Testis (tissue), 3 donors: Measurements from ENCODE around the gene SERTAD3. TPM values are rescaled to one million over a fixed set of nuclear protein-coding genes. Genes with fewer than 3 reads are reported as not detected.
"Not testable (repeated sequence)": the region's sequence is repeated elsewhere in the genome, so short reads cannot be mapped to it uniquely, and the experiment has no call there.

Experiments
- DNase-seq: peaks from one replicate; pipeline ENCODE4 v3.0.0-alpha.2; 2019
- H3K27ac ChIP-seq, 2 donors: fragments of 200-600 bp; sonication (generic); one replicate each; pipeline ENCODE4 v1.5.1; 2019
- H3K27me3 ChIP-seq: fragments of 200-600 bp; sonication (generic); one replicate; pipeline ENCODE4 v1.5.1; 2019
- H3K36me3 ChIP-seq: fragments of 200-600 bp; sonication (generic); one replicate; pipeline ENCODE4 v1.5.1; 2017; ENCODE audit warnings: low read depth; ENCODE audit errors: missing control alignments
- H3K4me1 ChIP-seq: fragments of 200-600 bp; sonication (generic); one replicate; pipeline ENCODE4 v1.5.1; 2019
- H3K4me3 ChIP-seq, 2 donors: fragments of 200-600 bp; sonication (generic); one replicate each; pipeline ENCODE4 v1.5.1; 2017 to 2019
- H3K9me3 ChIP-seq: fragments of 200-600 bp; sonication (generic); one replicate; pipeline ENCODE4 v1.5.1; 2017
- POLR2A ChIP-seq: fragments of 450-650 bp; IDR thresholded peaks from one replicate; pipeline ENCODE4 v1.6.1; 2017; ENCODE audit warnings: antibody characterized with exemption, mild to moderate bottlenecking, moderate library complexity
- WGBS, 2 donors: methylation state at CpG; one replicate each; pipeline ENCODE4 v1.1.5; 2018; 5-methylcytosine and 5-hydroxymethylcytosine counted together
- intact Hi-C: fragments of 100-400 bp; cut with DNase I; formaldehyde crosslinking; loops from one replicate; pipeline ENCODE4 v1.15.1; 2023; ENCODE audit warnings: low total_unique reads
- polyA plus RNA-seq: library from polyadenylated mRNA; stranded (reverse); fragments of 350-450 nt; fragmentation: Illumina TruSeq; extraction: RNeasy Lipid Tissue Mini Kit (QIAGEN cat#74804); gene quantifications from one replicate; pipeline ENCODE4 v1.2.3, GENCODE V29; 2014; ENCODE audit warnings: low read depth, low replicate concordance; ENCODE audit not compliant: insufficient read depth
- total RNA-seq, 2 donors: library from RNA; depleted of rRNA; stranded (reverse); fragments of >200 nt; gene quantifications; one replicate each; pipeline ENCODE4 v1.2.3, GENCODE V29; 2016
- TF ChIP-seq, protein P1 (sequence below), 3 experiments: fragments of 450-650 bp in 2 of 3; fragments of 200-600 bp in 1 of 3; sonication (generic) in 1 of 3; IDR thresholded peaks; one replicate each; pipeline ENCODE4 v1.5.1; 2016 to 2019; ENCODE audit warnings: antibody characterized with exemption in 3 of 3, mild to moderate bottlenecking in 2 of 3, moderate library complexity in 1 of 3

The SERTAD3 gene
- total and polyA plus RNA-seq, 3 donors from 2014 or later = 22.4 to 33.9 (median 24.3) TPM

DNA sequence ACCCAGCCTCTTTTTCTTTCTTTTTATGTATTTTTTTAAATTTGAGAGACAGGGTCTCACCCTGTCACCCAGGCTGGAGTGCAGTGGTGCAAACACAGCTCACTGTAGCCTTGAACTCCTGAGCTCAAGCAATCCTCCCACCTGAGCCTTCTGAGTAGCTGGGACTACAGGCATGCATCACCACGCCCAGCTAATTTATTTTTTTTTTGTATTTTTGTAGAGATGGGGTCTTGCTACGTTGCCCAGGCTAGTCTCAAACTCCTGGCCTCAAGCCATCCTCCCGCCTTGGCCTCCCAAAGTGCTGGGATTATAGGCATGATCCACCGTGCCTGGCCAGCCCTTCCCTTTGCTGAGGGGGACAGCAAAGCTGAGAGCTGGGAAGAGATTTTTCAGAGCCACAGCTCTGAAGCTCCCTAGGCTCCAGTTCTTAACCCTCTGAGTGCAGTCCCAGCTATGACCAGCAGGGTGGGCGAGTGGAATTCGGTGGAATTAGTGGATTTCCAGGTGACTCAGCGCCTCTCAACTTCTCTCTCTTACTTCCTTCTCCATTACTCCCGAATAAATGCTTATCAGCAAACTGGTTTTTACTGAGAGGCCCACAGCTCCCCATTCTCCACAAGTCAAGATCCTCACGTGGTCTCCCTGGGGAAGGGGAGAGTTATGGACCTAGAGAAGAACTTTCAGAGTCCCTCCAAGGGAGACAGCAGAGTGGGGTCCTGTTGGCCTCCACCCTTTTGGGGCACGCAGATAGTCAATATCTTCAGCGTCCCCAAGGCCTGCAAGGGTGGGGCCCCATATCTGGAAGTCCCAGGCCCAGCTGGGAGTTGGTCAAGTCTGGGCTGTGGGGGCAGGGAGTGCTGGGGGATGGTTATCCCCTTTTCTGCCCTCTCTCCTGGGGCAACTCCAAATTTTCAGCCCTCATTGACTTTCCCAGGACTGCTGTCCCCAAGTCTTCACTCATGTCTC, 20.2 kb upstream of the SERTAD3 start:
- no peaks in the 10 kb centered on the region for H3K36me3 ChIP-seq
- DNase-seq = peak; percentile 89
- peak overlapping the region; percentile 80 for H3K4me3 ChIP-seq
- peaks cover 26% of the 10 kb centered on the region for H3K4me1 ChIP-seq
- WGBS, 2 donors = 18 to 19% methylated on average over 10 to 11 of the region's 11 CpGs
- no peaks in the 10 kb centered on the region for H3K9me3 ChIP-seq
- TF ChIP-seq, protein P1, sequence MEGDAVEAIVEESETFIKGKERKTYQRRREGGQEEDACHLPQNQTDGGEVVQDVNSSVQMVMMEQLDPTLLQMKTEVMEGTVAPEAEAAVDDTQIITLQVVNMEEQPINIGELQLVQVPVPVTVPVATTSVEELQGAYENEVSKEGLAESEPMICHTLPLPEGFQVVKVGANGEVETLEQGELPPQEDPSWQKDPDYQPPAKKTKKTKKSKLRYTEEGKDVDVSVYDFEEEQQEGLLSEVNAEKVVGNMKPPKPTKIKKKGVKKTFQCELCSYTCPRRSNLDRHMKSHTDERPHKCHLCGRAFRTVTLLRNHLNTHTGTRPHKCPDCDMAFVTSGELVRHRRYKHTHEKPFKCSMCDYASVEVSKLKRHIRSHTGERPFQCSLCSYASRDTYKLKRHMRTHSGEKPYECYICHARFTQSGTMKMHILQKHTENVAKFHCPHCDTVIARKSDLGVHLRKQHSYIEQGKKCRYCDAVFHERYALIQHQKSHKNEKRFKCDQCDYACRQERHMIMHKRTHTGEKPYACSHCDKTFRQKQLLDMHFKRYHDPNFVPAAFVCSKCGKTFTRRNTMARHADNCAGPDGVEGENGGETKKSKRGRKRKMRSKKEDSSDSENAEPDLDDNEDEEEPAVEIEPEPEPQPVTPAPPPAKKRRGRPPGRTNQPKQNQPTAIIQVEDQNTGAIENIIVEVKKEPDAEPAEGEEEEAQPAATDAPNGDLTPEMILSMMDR (IDR thresholded peaks at IDR 0.05) = peak; percentile 81 to 90 (median 86)
- no peak for TF ChIP-seq POLR2A
- no peaks in the 10 kb centered on the region for H3K27me3 ChIP-seq
- intact Hi-C loops = no loop called here
- peak overlapping the region; percentile 43 to 87 for H3K27ac ChIP-seq

DNA sequence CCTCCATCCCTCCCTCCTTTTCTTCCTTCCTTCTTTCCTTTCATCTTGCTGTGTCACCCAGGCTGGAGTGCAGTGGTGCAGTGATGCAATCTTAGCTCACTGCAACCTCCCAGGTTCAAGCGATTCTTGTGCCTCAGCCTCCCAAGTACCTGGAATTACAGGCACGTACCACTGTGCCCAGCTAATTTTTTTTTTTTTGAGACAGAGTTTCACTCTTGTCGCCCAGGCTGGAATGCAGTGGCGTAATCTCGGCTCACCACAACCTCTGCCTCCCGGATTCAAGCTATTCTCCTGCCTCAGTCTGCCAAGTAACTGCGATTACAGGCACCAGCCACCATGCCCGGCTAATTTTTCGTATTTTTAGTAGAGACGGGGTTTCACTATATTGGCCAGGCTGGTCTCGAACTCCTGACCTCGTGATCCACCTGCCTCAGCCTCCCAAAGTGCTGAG, 19.5 kb upstream of the SERTAD3 start:
- H3K27me3 ChIP-seq, H3K36me3 ChIP-seq, H3K4me3 ChIP-seq, H3K27ac ChIP-seq, intact Hi-C loops, DNase-seq, H3K9me3 ChIP-seq: not testable (repeated sequence)
- peaks cover 26% of the 10 kb centered on the region for H3K4me1 ChIP-seq
- 74 to 80% methylated on average over 12 of the region's 12 CpGs for WGBS, 2 donors

GRCh38 chr19:40461669-40462221, 17.6 kb upstream of the SERTAD3 start:
- no peaks in the 10 kb centered on the region for H3K36me3 ChIP-seq
- no peak overlapping the region for H3K27ac ChIP-seq
- DNase-seq = peak; percentile 26
- TF ChIP-seq, protein P1 (IDR thresholded peaks at IDR 0.05) = no peak
- no peak for TF ChIP-seq POLR2A
- no peaks in the 10 kb centered on the region for H3K27me3 ChIP-seq
- WGBS, 2 donors = 63 to 77% methylated on average over 4 to 7 of the region's 7 CpGs
- peaks cover 21% of the 10 kb centered on the region for H3K4me1 ChIP-seq
- no peak overlapping the region for H3K4me3 ChIP-seq
- H3K9me3 ChIP-seq = no peaks in the 10 kb centered on the region
- intact Hi-C loops = no loop called here

DNA sequence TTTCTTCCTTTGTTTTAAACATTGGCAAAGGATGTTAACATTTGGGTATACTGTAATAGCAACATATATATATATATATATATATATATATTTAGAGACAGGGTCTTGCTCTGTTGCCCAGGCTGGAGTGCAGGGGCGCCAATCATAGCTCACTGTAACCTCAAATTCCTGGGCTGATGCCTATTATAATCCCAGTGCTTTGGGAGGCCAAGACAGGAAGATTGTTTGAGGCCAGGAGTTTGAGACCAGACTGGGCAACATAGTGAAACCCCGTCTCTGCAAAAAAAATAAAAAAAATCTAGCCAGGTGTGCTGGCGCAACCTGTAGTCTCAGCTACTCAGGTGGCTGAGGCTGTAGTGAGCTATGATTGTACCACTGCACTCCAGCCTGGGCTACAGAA, 16.1 kb upstream of the SERTAD3 start:
- 86 to 92% methylated on average over 3 of the region's 3 CpGs for WGBS, 2 donors
- Histone ChIP-seq H3K36me3 (no peaks in the 10 kb centered on the region), H3K27ac (no peak overlapping the region), H3K9me3 (no peaks in the 10 kb centered on the region), H3K27me3 (no peaks in the 10 kb centered on the region), H3K4me1 (peaks cover 11% of the 10 kb centered on the region), H3K4me3 (no peak overlapping the region)
- DNase-seq = no peak
- TF ChIP-seq POLR2A = no peak
- TF ChIP-seq, protein P1 (IDR thresholded peaks at IDR 0.05) = no peak
- intact Hi-C loops = no loop called here

DNA sequence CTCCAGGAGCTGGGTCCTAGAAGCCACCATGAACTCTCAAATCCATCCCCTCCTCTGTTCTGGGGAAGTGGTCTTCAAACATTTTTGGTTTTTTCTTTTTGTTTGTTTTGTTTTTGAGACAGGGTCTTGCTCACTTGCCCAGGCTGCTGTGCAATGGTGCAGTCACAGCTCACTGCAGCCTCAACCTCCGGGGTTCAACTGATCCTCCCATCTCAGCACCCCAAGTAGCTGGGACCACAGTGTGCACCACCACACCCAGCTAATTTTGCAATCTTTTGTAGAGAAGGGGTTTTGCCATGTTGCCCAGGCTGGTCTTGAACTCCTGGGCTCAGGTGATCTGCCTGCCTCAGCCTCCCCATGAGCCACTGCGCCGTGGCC, 14.5 kb upstream of the SERTAD3 start:
- H3K27ac ChIP-seq = no peak overlapping the region
- 92% methylated on average over 3 of the region's 3 CpGs for WGBS, 2 donors
- no peaks in the 10 kb centered on the region for H3K27me3 ChIP-seq
- intact Hi-C loops = no loop called here
- TF ChIP-seq, protein P1 (IDR thresholded peaks at IDR 0.05) = no peak
- TF ChIP-seq POLR2A = no peak
- H3K4me3 ChIP-seq = no peak overlapping the region
- H3K9me3 ChIP-seq = no peaks in the 10 kb centered on the region
- H3K4me1 ChIP-seq = no peaks in the 10 kb centered on the region
- DNase-seq = no peak
- no peaks in the 10 kb centered on the region for H3K36me3 ChIP-seq
